Occipital lobe (tissue), 2 donors: ENCODE results near the gene NCOR1. TPM values are rescaled to one million over a fixed set of nuclear protein-coding genes. Genes with fewer than 3 reads are reported as not detected.
A peak's percentile ranks its signal among the peaks of the same experiment; 100 is the strongest.
"Not testable (repeated sequence)": the region's sequence is repeated elsewhere in the genome, so short reads cannot be mapped to it uniquely, and the experiment has no call there.

Experiments used
- DNase-seq: peaks from one replicate; lab custom pipeline; 2025; lab: John Stamatoyannopoulos, UW
- total RNA-seq: library from RNA; depleted of rRNA; stranded (reverse); fragments of >200 nt; gene quantifications from one replicate; pipeline ENCODE4 v1.2.3, GENCODE V29; 2014

Gene NCOR1
- total RNA-seq, 1 donor from 2014 or later, result 116 TPM

- peak; percentile 60 for DNase-seq
Observed at GRCh38 chr17:16215002-16215272, 397 bp downstream of the NCOR1 start.

DNA sequence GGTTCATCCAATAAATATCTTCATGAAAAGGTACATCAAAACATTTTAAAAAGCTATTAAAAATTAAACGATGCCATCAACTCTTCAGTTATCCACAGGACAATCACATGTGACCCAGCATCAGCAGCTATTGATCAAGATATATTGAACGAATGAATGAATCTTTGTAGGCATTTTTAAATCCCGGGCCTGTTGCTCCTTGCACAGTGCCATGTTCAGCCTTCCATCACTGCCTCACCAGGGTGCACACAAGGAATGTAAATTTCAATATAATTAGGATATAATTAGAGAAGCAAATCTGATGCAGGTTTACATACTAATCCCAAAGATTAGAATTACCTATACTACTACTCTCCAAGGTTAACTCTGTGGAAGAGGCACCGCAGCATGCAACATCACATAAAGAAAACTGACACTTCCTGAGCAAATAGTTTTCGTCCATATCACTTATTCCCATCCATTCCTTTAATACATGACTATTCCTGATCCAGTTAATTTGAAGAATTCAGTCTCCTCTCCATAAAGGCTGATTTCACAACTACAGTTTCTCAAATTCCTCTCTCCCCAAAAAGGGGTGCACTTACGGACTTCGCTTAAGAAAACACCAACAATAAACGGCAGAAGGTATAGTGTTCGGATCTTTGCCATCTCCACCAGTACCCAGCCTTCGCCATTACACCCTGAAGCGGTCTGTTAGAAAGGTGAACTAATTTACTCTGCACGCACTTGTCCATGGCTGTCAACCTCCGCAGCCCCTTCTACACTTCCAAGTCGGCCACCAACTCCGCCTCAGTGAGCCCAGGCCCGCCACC is 938 bp downstream of the NCOR1 start:
- no peak for DNase-seq

- no peak for DNase-seq
Observed at GRCh38 chr17:16212793-16213192, 2.5 kb downstream of the NCOR1 start.

DNA sequence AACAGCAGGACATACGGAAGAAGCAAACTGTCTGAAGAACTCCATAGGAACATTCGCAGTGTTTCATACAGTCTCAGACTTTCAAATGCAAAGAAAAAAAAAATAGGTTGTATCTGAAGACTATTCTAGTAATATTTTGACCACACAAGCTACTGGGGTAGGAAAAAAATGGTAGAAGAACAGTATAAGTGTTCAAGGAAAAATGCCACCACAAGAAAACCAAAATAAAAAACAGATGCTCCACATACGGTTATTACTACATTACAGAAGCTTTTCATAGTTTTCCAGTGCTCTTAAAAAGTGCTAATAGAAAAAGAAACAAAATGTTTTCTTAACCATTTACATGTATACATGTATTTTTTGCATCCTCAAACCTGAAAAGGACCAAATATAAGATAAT is 3.7 kb downstream of the NCOR1 start:
- DNase-seq, result no peak

GRCh38 chr17:16204763-16205162 is 10.6 kb downstream of the NCOR1 start:
- DNase-seq, result not testable (repeated sequence)

DNA sequence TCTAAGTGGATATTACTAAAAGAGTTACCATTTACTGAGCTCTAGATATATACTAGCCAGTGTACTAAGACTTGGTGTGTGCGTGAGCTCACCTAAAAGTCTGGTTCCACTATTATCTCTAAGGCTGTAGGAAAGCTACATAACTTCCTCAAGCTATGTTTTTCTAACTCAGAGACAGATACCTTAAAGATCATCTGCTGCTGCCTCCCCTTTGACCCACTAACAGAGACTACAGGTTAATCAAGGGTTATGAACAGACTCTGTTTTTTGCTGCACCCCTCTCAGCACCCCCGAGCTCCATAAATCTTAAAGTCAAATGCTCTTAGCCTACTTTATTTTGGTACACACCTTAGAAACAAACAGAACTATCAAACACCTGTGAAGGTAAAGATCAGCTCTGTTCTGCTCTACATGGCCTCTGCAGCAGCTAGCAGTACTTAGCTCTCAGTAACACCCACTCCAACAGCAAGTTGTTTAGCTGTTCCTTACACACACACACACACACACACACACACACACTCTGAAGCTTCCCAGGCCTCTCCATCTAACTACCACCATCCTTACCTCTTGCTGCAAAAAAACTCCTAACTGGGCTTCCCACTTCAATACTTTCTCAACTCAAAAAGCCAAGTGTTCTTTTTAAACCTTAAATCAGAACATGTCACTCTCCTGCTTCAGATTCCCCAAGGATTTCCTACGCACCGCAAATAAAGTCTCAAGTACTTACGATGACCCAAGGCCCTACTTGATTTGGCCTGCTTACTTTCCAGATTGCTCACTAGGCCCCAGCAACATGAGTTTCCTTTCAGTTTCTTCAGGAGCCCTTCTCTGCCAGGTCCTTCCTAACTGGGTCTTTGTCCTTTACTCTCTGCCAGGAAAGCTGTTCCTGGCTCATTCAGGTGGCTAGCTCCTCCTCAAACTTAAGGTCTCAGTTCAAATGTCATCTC is 12.5 kb downstream of the NCOR1 start:
- not testable (repeated sequence) for DNase-seq

GRCh38 chr17:16201693-16202131 is 13.6 kb downstream of the NCOR1 start:
- DNase-seq, result not testable (repeated sequence)

DNA sequence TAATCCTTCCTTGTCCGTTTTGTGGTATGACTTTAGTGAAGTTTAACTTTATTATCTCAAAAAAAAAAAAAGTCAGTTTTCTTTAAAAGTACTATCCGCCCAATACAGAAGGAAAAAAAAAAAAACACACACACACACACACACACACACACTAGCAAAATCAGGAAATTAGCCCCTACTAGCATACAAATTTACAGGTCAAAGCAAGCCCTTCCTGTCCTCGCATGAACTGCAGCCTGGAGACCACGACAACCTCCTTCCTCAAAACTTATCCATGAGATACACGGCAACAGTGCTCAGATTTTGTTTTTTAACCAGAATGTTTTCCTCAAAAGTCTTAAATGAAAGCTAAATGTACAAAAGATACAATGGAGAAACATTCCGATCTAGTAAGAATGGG is 16.2 kb downstream of the NCOR1 start:
- no peak for DNase-seq

GRCh38 chr17:16197276-16197675 is 18.1 kb downstream of the NCOR1 start:
- no peak for DNase-seq

DNA sequence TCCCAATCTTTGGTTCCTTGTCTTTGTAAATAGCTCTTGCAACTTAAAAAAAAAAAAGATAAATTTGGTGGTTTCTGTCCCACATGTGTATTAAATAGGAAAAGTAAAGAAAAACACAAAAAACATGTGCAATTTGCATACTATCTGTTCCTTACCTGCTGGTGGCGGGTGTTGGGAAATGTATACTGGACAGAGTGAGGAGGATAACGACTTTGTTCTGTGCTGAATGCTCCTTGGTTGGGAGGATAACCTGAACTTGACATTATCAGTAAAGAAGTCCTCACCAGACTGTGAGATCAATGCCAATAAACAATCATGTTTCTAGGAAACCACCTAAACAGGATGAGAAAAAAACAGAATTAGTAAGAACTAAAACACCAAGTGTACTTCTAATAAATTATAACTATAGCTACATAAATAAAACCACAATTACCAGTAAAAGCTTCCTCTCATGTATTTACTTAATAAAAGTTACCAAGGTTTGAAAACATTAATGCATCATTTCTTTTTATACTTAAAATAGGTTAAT is 21.0 kb downstream of the NCOR1 start:
- not testable (repeated sequence) for DNase-seq

DNA sequence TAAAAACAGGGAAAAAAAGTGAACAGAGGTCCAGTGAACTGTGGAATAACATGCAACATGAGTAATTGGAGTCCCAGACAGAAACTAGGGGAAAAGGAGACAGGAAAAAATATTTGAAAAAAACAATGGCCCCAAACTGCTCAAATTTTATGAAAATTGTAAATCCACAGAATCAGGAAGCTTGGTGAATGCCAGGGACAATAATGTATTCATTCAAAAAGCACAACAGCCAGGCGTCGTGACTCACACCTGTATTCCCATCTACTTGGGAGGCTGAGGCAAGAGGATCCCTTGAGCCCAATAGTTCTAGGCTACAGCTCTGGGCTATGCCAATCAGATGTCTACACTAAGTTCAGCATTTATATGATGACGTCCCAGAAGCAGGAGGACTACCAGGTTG is 23.7 kb downstream of the NCOR1 start:
- DNase-seq, result no peak

DNA sequence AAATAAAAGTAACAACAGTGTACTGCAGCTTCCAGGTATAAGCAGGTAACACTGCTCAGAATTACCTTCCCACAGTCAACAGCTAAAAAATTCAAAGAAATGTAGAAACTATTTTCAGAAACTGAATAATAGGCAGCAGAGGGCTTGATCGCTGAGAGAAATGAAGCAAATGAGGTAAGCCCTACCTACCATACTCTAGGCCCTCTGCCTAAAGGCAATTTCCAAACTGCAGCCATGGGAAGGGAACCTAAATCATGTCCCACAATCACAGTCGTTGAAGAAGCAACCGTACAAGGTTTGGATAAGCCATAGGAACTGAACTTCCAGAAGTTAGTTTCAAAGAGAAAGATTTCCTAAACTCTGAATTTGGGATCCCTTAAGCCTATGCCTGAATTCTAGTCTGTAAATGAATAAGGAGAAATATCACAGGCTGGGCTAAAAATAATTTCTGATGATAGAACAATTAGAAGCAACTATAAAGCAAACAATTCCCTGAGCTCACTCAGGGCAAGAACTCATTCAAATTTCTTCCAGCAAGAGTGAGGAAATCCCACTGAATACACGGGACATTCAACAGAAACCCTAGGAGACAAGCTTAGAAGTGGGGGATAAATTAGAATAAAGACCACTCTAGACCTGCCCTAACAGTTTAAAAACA is 24.5 kb downstream of the NCOR1 start:
- no peak for DNase-seq

GRCh38 chr17:16189791-16190348 is 25.5 kb downstream of the NCOR1 start:
- no peak for DNase-seq

- no peak for DNase-seq
Observed at GRCh38 chr17:16187642-16188041, 27.7 kb downstream of the NCOR1 start.

DNA sequence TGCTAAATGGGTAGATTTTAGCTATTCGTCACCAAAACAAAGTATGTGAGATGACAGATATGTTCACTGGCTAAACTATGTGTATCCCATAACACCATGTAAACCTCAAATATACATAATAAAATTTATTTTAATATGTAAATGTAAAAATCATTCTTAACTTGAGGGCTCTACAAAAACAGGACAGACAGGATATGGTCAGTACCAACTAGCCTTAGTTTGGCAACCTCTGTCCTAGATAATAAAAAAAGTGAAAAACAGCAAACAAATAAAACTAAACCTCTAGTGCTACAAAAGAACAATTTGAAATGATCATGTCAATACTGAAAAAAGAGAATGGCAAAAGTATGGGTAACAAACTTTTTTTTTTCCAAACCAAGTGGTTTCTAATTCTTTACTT is 33.8 kb downstream of the NCOR1 start:
- DNase-seq, result no peak

GRCh38 chr17:16178836-16179235 is 36.5 kb downstream of the NCOR1 start:
- no peak for DNase-seq

DNA sequence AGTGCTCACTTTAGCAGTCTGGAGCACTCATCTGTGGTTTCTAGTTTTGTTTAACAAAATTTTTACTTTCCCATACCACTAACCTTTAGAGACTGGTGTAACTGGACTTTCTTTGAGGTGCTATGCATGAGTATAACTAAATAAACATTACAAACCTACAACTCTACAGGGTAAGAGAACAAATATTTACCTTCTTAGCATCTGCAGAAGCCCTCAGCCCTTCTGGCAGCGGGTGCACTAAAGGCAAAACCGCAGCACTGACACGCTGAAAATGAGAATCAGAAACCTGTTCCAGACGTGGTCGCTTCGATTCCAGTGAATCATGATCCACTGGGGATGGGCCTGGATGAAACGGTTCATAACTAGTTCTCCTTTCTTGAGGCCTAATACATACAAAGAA is 43.7 kb downstream of the NCOR1 start:
- no peak for DNase-seq

- not testable (repeated sequence) for DNase-seq
Observed at GRCh38 chr17:16166766-16167165, 48.6 kb downstream of the NCOR1 start.

DNA sequence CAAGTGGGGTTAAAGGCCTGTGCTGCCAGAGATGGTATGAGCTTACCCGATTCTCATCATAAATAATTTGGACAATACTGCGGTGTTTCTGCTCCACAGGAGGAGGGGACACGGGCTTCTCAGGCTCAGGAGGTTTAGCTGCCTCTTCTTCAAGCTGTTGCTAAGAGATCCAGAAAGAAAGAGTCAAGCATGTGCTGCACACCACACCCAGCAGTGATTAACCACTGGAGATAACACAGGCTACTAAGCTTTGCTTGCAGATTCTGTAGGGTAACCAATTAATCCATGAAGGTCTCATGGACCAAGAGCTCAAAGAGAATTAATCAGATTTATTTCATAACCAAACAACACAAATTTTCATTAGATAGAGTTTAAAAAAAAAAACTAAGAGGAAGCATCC is 56.6 kb downstream of the NCOR1 start:
- DNase-seq, result no peak

DNA sequence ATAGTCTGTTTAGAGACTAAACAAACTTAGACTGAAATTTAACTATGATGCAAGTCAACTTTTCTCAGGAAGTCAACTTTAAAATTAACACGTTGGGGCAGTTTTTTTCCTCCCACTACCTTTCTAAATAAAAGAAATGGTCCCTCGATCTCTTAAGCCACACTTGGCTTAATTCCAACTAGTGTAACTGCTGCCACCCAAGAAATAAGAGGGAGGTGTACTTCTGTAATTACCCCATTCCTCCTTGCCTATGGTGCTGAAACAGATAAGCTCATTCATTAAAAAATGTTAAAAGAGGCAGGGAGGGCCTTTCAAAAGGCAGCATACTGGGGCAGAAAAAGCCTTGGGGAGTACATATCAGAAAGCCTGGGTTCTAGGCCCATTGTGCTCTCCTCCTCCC is 59.8 kb downstream of the NCOR1 start:
- DNase-seq, result no peak

DNA sequence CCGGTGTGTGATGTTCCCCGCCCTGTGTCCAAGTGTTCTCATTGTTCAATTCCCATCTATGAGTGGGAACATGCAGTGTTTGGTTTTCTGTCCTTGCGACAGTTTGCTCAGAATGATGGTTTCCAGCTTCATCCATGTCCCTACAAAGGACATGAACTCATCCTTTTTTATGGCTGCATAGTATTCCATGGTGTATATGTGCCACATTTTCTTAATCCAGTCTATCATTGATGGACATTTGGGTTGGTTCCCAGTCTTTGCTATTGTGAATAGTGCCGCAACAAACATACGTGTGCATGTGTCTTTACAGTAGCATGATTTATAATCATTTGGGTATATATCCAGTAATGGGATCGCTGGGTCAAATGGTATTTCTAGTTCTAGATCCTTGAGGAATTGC is 63.0 kb downstream of the NCOR1 start:
- not testable (repeated sequence) for DNase-seq
